GM12874 (cell line): ENCODE measurements around the gene ZNF529.

Experiments
- CTCF ChIP-seq: IDR thresholded peaks from 2 replicates; pipeline ENCODE4 v1.5.1; 2011; ENCODE audit warnings: low read depth, mild to moderate bottlenecking, control low read depth, low read length, moderate library complexity; ENCODE audit not compliant: insufficient read depth

ZNF529 gene

GRCh38 chr19:36573020-36573894 lies at the start of gene ZNF529:
ZNF529 (minus strand) TSS chr19:36573292; CDS start chr19:36572346, 946 bp downstream.
- no peak for TF ChIP-seq CTCF

GRCh38 chr19:36605877-36606478 lies 32.9 kb upstream of the ZNF529 start:
- TF ChIP-seq CTCF, result no peak

- TF ChIP-seq CTCF, result no peak
These were observed 32.2 kb upstream of the ZNF529 start, which contains the start of gene ZNF382 for GRCh38 chr19:36605101-36605876. ZNF382 (plus strand) TSS chr19:36605313; CDS start chr19:36609915, 4,602 bp downstream.

GRCh38 chr19:36604656-36605100 lies 31.6 kb upstream of the ZNF529 start:
- no peak for TF ChIP-seq CTCF

- no peak for TF ChIP-seq CTCF
These were observed 6.2 kb upstream of the ZNF529 start for GRCh38 chr19:36579255-36579654.

- no peak for TF ChIP-seq CTCF
These were observed 4.3 kb upstream of the ZNF529 start for GRCh38 chr19:36577271-36577996.
